Bone marrow (tissue), 2 donors: ENCODE results near the gene CHKA.

ENCODE experiments used
- DNase-seq, 2 donors: peaks; one replicate each; lab custom pipeline; 2025; lab: John Stamatoyannopoulos, UW

The CHKA gene

DNA sequence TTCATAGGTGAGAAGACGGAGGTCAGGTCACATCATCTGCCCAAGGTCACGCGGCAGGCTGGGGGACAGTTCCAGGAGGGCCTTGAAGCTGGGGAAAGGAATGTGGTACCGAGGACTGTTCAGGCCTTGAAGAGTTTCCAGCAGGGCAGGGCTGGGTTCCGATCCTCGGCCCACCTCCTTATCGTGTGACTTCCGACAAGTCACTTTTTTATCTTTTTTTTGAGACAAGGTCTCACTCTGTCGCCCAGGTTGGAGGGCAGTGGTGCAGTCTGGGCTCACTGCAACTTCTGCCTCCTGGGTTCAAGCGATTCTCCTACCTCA lies 90.1 kb downstream of the CHKA start:
- no peak for DNase-seq

DNA sequence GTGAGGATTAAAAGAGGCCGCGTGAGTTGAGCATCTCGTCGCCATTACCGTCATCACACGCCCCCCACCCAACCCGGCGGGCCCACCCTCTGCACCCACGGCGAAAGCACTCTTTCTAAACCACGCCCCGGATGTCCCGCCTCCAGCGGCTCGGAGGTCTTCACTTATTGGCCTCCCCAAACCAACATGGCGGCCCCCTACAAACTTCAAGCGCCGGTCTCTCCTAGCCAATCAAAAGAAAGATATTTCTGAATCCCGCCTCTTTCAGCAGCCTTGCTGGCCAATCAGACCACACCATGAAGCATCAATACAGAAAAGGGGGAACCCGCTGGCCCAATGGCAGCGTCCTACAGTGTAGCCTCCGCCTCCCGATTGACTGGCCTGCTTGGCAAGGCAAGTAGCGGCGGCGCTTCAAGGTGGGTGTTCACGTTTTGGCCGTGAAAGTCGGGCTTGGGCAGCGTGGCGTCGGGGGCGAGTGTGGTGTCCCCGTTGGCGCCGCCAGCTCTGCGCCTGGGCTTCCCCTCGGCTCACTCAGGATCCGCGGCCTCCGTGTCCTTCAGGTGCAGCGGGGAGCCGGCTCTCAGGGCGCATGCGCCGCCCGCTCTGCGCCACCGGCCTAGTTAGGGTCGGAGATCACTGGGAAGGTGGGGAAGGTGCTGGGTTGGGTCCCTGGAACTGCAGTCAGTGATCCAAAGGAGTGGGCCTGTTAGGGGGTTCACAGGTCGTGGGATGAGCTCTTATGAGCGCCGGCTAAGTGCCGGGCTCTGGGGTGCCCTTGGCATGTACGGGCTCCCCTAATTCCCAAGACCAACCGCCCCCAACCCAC lies 90.7 kb downstream of the CHKA start, which contains the start of gene NDUFS8:
NDUFS8 (plus strand) TSS at position 364 of the 826 bp plus-strand sequence. CDS start 1,471 bp downstream, outside the sequence.
- peak; percentile 91 to 98 for DNase-seq

DNA sequence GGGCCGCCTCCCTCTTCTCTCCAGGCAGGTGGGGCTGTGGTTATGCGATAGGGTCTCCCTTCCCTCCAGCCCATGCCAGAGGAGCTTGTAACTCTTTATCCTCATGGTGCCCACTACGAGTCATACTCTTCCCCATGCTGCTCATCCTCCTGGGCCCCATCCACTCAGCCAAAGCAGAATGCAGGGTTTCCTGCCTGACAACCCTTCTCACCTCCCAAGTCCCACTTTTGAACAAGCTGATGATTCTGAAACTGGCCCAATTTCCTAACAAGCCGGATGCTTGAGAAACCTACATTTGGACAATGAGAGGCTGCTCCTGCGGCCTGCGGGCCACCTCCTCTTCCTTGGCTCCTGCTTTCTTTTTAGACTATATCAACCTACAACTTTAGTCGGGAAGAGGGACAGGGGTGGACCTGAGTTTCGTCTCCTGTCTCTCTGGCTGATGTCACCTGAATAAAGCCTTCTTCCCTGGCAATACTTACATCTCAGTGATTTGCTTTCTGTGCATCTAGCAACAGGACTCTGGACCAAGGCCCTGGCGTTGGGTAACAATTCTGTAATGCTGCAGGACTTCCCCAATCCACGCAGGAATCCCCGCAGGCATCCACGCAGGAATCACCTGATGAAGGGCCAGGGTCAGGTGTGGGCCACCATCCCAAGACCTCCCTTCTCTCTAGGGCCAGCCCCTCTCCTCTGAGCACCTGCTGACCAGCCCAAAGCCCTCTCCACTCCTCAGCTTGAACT lies 92.2 kb downstream of the CHKA start:
- no peak for DNase-seq

DNA sequence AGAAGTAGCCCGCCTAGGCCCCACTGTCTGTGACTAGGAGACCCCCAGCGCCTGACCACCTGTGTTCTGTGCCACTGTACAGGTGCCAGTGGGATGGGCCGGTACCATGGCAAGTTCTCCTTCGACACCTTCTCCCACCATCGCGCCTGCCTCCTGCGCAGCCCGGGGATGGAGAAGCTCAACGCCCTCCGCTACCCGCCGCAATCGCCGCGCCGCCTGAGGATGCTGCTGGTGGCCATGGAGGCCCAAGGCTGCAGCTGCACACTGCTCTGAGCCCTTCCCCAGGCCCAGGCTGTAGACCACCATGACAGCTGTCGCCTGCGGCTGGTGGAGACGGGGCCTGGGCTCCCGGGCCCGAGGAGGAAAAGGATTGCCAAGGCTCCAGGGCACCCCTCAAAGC lies 93.5 kb downstream of the CHKA start:
- DNase-seq, result no peak

DNA sequence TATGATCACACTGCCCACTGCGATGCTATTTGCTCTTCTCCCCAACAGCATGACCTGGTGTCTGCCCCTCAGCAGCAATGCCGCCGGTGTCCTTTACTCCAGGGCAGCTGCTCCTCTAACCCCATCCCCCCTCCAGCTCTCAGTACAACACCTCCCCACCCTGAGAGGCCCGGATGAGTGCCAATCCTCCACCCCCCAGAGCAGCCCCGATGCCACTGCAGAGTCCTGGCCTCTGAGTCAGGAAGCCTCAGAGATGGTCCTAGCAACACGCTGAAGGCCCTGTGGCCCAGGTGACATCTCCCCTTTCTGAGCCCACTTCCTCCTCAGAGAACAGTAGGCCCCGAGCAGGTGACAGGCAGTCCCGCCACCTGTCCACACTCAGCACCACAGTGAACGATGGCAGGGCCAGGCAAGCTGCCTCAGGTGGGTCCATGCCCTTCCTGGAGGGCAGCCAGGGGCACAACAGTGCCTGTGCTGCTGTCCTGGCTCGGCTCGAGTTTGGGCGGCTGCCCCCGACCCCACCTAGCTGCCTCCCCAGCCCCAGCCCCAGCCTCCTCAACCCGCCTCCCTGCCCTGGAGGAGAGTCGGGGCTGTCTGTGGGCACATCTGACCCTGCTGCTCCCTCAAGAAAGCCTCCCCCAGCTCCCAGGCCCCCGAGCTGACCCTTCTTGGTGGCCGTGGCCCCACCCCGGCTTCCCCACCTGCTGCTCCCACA lies 94.6 kb downstream of the CHKA start:
- DNase-seq, result no peak

DNA sequence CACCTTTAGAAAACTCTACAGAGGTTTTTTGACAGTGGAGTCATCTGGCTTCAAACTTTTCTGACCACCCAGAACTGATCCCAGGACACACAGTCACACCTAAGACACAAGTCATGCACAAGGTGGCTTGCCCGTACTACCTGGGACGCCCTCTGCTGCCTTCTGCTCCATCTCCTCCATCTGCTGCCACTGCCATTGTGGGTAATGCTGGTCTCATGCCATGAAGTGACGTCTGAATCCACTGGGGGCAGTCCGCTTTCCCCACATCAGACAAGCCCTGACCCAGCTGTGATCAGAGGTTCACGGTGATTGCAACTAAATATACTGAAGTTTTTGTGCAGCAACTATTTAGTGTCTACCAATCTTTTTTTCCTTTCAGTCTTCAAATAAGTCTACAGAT lies 96.1 kb downstream of the CHKA start:
- no peak for DNase-seq

DNA sequence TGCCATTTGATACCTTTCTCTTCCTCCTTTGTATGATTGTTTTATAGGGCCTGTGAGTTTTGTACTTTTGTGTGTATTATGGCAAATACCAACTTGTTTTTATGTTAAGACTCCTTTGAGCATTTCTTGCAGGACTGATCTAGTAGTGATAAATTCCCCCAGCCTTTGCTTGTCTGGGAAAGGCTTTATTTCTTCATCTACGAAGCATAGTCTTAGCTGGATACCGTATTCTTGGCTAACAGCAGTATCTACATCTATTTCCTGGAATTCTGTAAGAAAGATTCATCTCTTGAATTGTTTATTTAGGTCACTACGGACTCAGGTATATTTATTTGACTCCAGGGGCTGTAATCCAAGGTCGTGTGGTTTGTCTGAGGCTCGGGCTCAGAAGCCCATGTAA lies 96.7 kb downstream of the CHKA start:
- DNase-seq, result no peak

DNA sequence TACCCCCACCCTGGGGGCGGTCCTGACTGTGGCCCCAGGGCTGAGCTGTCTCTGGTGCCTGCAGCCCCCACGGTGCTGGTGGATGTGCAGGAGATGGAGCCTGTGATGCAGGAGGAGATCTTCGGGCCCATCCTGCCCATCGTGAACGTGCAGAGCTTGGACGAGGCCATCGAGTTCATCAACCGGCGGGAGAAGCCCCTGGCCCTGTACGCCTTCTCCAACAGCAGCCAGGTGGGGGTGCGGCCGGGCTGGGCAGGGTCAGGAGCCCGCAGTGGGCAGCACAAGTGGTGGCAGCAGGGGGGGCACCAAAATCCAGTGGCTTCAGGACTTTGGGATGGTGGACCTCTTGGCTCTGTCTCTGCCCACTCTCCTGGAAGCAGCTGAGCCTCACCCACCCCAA lies 98.7 kb downstream of the CHKA start:
- DNase-seq, result no peak

DNA sequence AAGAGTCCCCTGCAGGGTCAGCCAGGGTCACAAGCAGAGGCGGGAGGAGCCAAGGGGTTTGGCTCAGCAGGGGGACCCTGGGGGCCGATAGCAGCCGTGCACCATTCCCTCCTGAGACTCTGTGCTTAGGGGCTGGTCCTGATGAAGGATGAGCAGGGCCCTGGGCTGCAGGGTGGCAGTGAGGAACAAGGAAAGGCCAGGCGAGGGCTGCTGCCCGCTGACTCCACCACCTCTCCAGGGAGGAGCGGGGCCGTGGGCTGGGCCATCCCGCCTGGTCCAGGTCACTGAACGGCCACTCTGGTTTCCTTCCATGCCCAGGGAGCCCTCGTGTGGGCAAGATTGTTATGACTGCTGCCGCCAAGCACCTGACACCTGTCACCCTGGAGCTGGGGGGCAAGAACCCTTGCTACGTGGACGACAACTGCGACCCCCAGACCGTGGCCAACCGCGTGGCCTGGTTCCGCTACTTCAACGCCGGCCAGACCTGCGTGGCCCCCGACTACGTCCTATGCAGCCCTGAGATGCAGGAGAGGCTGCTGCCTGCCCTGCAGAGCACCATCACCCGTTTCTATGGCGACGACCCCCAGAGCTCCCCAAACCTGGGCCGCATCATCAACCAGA lies 99.9 kb downstream of the CHKA start:
- no peak for DNase-seq

DNA sequence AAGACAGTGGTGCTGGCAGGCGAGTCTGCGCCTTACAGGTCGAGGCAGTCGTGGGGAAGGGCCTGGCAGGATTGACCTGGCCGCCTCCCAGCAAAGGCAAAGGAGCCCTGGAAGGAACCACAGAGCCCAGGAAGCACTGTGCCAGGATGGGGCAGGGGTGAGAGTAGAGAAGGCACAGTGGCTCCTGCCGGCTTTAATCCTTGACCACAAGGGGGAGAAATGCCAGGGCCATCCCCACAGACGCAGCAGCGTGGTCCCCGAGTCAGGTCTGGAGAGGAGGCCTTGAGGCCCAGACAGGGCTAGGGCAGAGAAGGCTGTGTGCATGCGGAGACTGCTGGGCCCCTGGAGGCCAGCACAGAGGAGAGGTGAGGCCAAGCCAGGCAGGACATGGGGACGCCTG lies 100.6 kb downstream of the CHKA start:
- no peak for DNase-seq

DNA sequence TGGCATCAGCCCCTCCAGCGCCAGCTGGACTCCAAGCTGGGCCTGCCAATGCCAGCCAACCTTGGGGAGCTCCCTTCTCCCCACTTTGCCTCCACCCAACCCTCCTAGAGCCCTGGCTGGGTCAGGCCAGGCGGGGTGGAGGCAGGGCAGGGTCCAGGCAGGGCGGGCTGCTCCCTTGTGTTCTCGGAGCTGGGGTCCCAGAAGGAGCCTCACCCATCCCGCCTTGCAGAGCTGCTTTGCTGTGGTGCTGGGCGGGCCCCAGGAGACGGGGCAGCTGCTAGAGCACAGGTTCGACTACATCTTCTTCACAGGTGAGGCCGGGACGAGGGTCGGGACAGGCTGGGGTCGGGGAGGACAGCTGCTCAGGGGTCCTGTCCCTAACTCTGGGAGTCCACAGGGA lies 101.7 kb downstream of the CHKA start:
- no peak for DNase-seq

DNA sequence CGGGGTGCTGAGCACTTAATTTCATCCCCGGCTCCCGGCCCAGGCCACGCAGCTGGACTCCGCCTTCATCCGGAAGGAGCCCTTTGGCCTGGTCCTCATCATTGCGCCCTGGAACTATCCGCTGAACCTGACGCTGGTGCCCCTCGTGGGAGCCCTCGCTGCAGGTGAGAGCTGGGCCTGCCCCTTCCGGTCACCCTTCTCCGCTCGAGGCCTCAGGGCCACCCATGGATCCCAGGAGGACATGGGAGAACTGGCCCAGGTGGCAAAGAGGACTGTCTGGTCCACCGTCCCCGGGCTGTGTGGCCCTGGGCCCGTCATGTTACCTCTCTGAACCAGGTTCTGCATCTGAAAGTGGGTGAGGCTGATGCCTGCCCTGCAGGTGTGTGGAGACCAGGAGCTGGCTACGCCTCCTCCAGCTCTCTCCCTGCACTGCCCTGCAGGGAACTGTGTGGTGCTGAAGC lies 102.4 kb downstream of the CHKA start:
- no peak for DNase-seq

DNA sequence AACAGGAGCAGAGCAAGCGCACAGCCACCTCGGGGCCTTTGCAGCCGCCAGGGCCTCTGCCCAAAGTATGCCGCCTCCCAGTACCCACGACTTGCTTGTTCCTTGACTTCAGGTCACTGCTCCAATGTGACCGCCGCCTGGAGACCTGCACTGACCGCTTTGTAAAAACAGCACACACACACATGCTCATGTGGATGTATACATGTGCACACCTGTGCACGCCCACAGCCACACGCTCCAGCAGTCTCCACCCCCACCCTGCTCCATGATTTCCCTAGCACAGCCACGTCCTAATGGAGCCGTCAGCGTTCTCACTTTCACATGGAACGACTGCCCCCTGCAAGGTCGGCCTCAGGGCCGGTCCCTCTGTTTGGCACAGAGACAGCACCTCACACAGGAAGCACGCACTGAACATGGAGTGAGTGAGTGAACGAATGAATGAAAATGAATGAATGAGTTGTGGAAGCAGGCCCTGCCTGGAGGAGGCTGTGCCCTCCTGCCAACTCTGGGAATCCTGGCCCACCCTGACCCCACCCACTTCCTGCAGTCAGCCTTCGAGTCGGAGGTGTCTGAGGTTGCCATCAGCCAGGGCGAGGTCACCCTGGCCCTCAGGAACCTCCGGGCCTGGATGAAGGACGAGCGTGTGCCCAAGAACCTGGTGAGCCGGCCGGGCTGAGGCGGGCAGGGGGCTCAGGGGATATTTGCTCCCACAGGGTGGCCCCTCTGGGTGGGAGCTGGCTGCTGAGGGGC lies 103.0 kb downstream of the CHKA start:
- DNase-seq, result no peak

DNA sequence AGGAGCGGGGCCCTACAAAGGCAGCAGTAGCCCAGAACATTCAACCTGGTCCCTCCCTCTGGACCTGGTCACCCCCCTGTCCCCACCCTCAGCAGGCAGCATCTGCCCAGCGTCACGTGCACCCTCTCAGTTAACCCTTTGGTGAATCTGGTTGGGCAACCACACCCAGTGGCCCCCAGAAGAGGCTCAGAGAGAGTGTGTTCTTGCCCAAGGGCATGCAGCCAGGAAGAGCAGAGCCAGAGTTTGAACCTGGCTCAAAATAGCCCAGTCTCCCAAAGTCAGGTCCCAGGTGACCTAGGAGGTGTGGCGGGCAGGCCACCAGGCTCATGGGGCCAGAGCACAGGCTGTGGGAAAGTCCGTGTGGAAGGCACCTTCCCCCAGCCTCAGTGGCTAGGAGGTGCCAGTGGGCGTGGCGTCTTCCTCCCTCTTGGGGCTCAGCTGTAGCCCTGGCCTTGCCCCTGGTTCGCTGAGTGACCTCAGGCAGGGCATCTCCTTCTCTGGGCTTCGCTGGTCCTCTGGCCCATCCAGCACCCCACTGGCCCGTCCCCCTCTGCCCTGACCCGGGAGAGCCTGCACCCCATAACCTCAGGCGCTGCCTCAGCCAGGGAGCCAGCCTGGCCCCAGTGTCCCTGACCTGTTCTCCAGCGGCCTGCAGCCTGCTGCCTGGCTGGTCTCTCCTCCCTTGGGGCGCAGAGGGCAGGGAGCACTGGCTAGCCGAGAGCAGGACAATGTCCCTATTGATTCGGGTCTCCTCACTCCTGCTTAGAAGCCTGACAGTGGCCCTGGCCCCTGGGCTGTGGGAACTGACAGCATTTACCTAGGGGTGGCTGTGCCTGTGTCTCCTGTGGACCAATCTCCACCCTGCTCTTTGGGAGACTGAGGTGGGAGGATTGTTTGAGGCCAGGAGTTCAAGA lies 104.0 kb downstream of the CHKA start:
- DNase-seq, result no peak

DNA sequence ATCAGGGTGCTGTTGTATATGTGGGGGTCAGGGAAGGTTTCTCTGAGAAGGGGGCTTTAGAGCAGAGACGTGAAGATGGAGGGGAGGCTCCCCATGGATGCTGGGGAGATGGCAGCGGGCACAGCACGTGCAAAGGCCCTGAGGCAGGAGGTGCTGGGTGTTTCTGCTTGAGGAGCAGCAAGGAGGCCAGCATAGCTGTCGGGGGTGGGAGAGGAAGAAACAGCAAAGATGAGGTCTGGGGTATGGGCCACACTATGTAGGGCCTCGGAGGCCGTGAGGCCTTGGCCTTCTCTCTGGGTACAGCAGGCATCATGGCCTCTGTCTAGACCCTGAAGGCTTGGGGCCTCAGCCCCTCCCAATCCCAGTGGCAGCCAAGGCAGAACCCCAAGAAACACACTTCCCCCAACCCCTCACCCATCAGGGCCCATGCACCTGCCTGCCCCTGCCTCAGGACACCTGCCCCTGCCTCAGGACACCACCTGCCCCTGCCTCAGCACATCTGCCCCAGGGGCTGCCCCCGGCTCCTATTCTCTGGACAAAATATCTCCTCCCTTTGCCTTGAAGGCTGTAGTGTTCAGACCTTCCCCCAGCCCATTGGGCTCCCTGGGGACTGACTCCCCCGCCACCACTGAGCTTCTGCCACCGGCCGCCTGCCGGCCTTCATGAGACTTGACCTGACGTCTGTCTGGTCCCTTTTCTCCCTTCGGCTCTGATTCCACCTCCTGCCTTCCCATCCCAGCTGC lies 104.9 kb downstream of the CHKA start:
- no peak for DNase-seq

DNA sequence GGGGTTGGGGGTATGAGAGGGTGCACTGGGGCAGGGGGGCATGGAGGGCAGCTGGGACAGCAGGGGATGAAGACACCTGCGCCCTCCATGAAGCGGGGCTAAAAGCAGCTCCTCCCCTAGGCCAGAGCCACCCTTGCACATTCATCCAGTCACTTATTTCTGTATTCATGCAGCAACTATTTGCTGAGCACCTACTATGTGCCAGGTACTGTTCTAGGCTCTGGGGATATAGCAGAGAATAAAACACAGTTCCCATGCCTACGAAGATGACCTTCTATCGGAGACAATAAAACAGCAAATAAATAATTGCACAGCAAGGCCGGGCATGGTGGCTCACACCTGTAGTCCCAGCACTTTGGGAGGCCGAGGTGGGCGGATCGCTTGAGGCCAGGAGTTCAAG lies 105.7 kb downstream of the CHKA start:
- no peak for DNase-seq

DNA sequence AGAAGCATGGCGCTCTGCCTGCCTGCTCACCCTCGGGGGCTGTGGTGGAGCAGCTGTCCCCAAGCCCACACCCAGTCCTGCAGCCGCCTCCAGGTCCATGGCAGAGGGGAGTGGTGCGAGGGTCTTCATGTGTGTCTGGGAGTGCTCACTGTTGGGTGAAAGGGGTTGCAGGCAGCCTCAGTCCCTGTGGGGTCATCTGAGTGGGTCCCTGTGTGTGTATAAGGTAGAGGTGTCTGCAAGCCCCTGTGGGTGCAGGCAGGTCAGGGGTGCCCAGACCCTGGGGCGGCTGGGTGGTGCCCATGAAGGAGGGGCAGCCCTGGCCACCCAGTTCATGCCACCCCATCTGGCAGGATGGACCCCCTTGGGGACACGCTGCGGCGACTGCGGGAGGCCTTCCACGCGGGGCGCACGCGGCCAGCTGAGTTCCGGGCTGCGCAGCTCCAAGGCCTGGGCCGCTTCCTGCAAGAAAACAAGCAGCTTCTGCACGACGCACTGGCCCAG lies 106.2 kb downstream of the CHKA start:
- DNase-seq, result no peak

DNA sequence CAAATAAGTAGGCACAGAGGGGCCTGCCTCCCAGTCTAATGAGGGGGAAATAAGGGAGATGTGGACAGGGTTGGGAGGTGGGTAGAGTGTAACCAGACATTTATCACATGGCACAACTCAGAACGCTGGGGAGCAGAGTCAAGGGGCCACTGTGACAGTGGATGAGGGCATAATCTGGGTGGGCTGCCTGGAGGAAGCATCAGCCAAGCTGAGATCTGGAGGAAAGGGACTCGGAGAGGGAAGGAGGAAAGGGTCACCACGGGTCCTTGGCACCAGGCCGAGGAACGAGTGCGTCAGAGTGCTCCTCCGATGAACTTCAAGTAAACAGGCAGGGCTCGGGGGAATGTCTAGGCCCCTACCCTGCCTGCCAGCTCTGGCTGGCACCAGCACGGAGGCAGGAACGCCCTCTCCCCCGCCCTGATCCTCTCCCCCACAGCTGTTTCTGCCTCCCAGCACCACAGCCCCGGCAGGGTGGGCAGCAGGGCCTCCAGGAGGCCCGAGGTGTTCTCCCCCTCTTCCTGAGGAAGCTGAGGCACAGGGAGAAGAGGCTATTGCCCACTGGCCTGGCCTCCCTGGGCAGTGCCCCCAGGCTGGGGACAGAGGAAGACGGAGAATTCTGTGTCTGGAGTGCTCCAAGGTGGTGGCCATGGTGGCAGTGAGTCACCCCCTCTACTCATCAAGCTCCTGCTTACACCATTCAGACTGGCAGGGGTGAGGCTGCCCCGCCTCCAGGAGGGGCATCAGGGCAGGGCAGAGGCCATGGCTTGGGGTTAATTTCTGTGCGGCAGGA lies 106.8 kb downstream of the CHKA start:
- DNase-seq, result peak; percentile 24 to 75
